Erythroblast (primary cell): Measurements from ENCODE around the gene DNPEP.
A peak's percentile ranks its signal among the peaks of the same experiment; 100 is the strongest.

Source experiments
- DNase-seq, 2 experiments: peaks; one replicate each; lab custom pipeline; 2025; lab: John Stamatoyannopoulos, UW
- GATA1 ChIP-seq: IDR thresholded peaks from 2 replicates; pipeline ENCODE4 v1.6.1; 2011; ENCODE audit warnings: low read depth, mild to moderate bottlenecking, control low read depth, low read length, moderate library complexity
- POLR2A ChIP-seq: IDR thresholded peaks from 2 replicates; pipeline ENCODE4 v1.6.1; 2011; ENCODE audit warnings: mild to moderate bottlenecking, low read length

Gene DNPEP

GRCh38 chr2:219350710-219351221 lies 36.9 kb downstream of the DNPEP start:
- TF ChIP-seq POLR2A (no peak), GATA1 (no peak)
- no peak for DNase-seq

- no peak for TF ChIP-seq GATA1
- TF ChIP-seq POLR2A, result no peak
- DNase-seq, result no peak
Observed at GRCh38 chr2:219350215-219350614, 37.5 kb downstream of the DNPEP start.

GRCh38 chr2:219344751-219345430 lies 42.8 kb downstream of the DNPEP start:
- no peak for DNase-seq
- TF ChIP-seq GATA1 (no peak), POLR2A (no peak)

DNA sequence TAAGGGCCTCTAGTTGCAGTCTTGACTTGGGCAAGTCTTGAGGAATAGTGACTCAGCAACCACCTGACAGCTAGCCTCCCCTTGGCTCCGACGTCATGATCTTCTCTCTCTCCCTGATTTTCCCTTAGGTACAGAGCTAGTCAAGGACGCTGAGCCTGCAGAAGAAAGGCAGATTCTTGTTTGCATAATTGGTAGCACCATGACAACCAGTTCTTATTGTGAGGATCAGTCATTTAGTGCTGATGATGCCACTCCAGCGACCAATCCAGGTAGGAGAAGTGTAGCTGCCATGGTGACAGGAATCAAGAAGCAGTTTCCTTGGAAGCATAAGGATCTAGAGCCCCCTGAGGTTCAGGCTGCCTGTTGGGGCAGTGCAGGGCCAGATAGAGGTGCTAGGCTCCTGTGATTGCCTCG lies 52.3 kb downstream of the DNPEP start:
- TF ChIP-seq POLR2A, result no peak
- no peak for TF ChIP-seq GATA1
- no peak for DNase-seq

DNA sequence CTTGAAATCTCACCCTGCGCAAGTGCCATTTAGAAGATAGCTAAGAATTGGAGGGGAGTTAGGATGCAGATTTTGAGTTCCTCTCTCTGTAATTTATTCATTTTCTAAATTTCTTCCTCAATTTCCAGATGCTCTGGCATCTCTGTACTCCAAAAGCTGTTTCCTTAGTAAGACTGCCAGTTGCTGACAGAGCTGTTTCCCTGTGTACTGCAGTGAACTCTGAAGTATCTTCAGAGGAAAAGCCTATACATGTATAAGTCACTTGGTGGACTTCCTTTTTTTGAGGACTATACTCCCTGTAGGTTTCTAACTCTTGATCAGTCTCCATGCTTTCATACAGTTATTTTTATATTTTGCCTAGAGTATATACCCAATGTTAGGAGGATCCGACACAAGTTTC lies 53.6 kb downstream of the DNPEP start:
- no peak for DNase-seq
- TF ChIP-seq GATA1, result no peak
- TF ChIP-seq POLR2A, result no peak

DNA sequence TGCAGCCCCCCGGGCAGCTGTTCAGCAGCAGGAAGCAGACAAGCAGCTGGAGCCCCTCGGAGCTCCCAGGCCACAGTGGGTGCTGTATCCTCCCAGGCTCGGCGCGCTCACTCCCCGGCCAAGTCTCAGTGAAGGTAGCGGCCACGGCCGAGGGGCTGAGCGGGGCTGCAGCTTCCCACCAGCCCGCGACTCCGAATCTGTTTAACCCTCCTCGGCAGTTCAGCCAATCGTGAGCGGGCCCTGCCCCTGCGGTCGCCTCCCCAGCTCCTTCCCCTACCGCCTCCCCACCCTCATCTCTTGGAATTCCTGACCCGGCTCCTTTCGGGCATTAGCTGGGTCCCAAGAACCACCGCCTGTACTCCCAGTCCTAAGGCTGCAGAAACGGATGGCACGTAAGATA lies 55.2 kb downstream of the DNPEP start, which contains the start of gene RESP18:
Gene RESP18, minus strand, starts transcription at position 203 of the 400 bp plus-strand sequence.
- TF ChIP-seq GATA1 (no peak), POLR2A (no peak)
- DNase-seq, result no peak

DNA sequence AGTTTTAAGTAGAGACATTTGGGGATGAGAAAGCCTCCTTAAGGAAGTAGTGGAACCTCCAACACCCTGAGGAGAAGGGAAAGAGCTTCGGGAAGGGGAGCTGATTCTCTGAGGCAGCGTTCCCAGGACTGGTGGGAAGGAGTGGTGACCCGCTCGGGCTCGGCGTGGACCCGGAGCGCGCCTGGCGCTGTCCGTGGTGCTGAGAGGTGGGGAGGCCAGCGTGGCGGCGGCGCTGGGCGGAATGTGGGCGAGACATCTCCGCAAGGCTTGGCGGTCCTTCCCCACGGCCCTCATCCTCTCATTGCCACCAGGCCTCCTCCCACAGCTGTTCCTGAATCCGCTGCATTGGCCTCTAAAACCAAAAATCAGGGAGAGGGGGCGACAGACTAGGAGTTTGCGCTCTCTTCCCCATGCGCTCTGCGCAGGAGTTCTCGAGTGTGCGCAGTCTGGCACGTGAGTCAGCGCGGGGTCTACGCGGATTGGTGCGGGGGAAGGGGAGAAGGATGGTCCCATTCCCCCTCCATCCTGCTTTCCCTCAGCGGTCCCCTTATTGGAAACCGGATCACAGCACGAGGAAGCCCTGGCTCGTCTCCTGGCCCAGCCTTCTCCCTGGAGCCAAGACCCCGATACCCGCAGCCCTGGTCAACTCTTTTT lies 56.0 kb downstream of the DNPEP start:
- peak; percentile 34 to 47 for DNase-seq
- no peak for TF ChIP-seq GATA1
- no peak for TF ChIP-seq POLR2A

- no peak for DNase-seq
- TF ChIP-seq GATA1, result no peak
- TF ChIP-seq POLR2A, result no peak
Observed at GRCh38 chr2:219327719-219328118, 60.0 kb downstream of the DNPEP start.

DNA sequence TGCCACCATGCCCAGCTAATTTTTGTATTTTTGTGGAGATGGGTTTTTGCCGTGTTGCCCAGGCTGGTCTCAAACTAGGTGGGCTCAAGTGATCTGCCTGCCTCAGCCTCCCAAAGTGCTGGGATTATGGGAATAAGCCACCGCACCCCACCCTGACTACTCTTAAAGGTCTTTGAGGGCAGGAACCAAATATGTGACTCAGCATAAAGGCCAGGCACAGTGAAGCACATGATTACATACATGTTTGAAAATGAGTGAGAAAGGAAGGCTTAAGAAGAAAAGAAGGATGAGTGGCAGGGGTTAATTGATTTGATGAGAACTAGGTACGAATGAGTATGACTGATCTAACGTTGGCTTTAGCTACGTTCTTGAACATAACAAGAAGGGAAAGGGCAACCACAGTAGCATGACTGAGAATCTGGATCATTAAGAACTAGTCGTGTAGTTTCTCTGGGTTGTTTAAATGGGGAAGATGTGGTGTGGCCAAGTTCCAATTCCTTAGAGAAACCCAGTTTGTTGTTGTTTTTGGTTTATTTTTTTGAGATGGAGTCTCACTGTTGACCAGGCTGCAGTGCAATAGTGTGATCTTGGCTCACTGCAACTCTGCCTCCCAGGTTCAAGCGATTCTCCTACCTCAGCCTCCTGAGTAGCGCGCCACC lies 61.9 kb downstream of the DNPEP start:
- no peak for TF ChIP-seq GATA1
- no peak for TF ChIP-seq POLR2A
- DNase-seq, result peak in 1 of 2 experiments; percentile 9

DNA sequence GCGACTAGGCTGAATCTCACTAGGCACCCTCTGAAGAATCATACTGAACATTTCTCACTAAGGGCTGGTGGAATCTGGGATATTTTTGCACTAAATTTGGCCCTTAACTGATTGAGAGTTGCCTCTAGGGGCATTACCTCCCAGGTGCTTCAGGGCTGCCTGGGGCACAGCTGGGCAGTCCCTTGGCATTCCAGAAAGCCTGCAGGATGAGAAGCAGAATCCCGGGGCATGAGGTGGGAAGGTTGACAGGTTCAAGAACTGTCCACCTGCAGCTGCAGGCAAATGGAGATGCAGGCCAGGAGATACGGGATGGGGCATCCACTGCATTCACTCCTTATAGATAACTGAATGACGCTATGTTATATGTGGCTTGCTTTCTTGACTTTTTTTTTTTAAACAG lies 62.6 kb downstream of the DNPEP start:
- no peak for DNase-seq
- TF ChIP-seq POLR2A (no peak), GATA1 (no peak)

DNA sequence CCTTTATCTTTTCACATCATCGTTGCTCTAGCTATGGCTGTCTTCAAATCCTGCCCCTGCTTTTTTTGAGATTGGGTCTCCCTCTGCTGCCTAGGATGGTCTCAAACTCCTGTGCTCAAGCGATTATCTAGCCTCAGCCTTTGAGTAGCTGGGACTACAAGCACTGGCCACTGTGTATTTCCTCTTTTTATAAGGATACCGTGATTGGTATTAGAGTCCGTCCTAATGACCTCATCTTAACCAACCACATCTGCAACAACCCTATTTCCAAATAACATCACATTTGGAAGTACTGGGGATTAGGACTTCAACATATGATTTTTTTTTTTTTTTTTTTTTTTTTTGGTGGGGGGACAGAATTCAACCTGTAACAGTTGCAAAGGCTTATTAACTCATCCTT lies 64.3 kb downstream of the DNPEP start:
- TF ChIP-seq GATA1 (no peak), POLR2A (no peak)
- DNase-seq, result no peak
